Measurements from ENCODE around the gene DGKK. TPM values are rescaled to one million over a fixed set of nuclear protein-coding genes. Genes with fewer than 3 reads are reported as not detected.
"Not testable (repeated sequence)": the region's sequence is repeated elsewhere in the genome, so short reads cannot be mapped to it uniquely, and the experiment has no call there.

DGKK gene
- total and polyA plus RNA-seq, 4 donors, result 0.01 to 0.03 (median 0.02) TPM; not detected in 1

GRCh38 chrX:50372966-50373365, 97.7 kb downstream of the DGKK start:
- Histone ChIP-seq H3K9ac (ENCODE audit: insufficient read depth in 1 of 2, low read length in 2 of 2) (no peak overlapping the region), H3K4me3 (no peak overlapping the region), H3K36me3 (ENCODE audit: control insufficient read depth in 4 of 4, insufficient read depth in 4 of 4, low read length in 4 of 4) (no peaks in the 10 kb centered on the region), H3K4me1 (ENCODE audit: control insufficient read depth in 5 of 5, insufficient read depth in 5 of 5, low read length in 5 of 5) (no peaks in the 10 kb centered on the region), H3K27me3 (ENCODE audit: control insufficient read depth in 3 of 3, insufficient read depth in 3 of 3, low read length in 2 of 3) (peaks cover 0 to 17% (median 2%) of the 10 kb centered on the region in 3 donors), H3K9me3 (ENCODE audit: control insufficient read depth in 4 of 4, insufficient read depth in 3 of 4, low read length in 3 of 4) (peaks cover 0 to 4% (median 0%) of the 10 kb centered on the region in 4 donors), H3K27ac (ENCODE audit: low read depth in 1 of 2, low read length in 1 of 2) (no peak overlapping the region)
- ATAC-seq (ENCODE audit: insufficient read depth, low FRiP score) (no peak), DNase-seq (no peak)
- WGBS, 2 donors, result 55 to 59% methylated on average over 4 of the region's 4 CpGs
- no peak for TF ChIP-seq CTCF (IDR thresholded peaks at IDR 0.05; ENCODE audit: control extremely low read depth, extremely low read depth)

DNA sequence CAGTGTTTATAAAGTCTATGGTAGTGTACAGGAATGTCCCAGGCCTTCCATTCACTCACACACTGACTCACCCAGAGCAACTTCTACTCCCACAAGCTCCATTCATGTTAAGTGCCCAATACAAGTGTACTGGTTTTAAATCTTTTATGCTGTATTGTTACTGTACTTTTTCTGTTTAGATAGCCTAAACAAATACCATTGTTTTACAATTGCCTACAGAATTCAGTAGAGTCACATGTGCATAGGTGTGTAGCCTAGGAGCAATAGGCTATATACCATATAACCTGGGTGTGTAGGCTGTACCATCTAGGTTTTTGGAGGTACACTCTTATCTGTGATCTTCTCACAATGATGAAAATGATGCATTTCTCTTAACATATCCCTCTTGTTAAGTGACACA, 126.7 kb downstream of the DGKK start:
- H3K4me1 ChIP-seq (ENCODE audit: control insufficient read depth in 5 of 5, insufficient read depth in 5 of 5, low read length in 5 of 5), result peaks cover 0 to 1% (median 0%) of the 10 kb centered on the region in 5 donors
- H3K9ac ChIP-seq (ENCODE audit: insufficient read depth in 1 of 2, low read length in 2 of 2), result no peak overlapping the region
- no peak overlapping the region for H3K27ac ChIP-seq (ENCODE audit: low read depth in 1 of 2, low read length in 1 of 2)
- H3K9me3 ChIP-seq (ENCODE audit: control insufficient read depth in 4 of 4, insufficient read depth in 3 of 4, low read length in 3 of 4), result no peaks in the 10 kb centered on the region
- no peak for TF ChIP-seq CTCF (IDR thresholded peaks at IDR 0.05; ENCODE audit: control extremely low read depth, extremely low read depth)
- ATAC-seq (ENCODE audit: insufficient read depth, low FRiP score), result no peak
- no peaks in the 10 kb centered on the region for H3K36me3 ChIP-seq (ENCODE audit: control insufficient read depth in 4 of 4, insufficient read depth in 4 of 4, low read length in 4 of 4)
- peaks cover 3 to 6% (median 5%) of the 10 kb centered on the region in 3 donors for H3K27me3 ChIP-seq (ENCODE audit: control insufficient read depth in 3 of 3, insufficient read depth in 3 of 3, low read length in 2 of 3)
- no peak overlapping the region for H3K4me3 ChIP-seq
- no peak for DNase-seq

DNA sequence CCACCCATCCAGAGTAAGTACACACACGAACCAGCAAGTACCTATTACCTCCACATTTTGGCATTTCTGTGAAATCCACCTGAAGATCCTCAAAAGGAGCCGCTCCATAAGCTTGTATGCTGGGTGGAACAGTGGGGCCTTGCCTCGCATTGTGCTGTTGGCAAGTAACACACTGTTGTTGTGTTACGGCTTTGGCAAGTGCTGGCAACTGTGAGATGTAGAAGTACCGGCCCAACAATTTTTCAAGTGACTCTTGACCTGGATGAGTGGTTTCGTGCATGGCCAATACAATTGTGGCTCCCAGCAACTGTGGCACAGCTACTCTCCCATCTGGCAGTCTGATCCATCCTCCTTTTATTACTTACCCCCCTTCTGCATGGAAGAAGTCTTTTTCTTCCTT, 137.3 kb downstream of the DGKK start:
- Histone ChIP-seq H3K4me1 (ENCODE audit: control insufficient read depth in 5 of 5, insufficient read depth in 5 of 5, low read length in 5 of 5) (no peaks in the 10 kb centered on the region), H3K27me3 (ENCODE audit: control insufficient read depth in 3 of 3, insufficient read depth in 3 of 3, low read length in 2 of 3) (no peaks in the 10 kb centered on the region), H3K9me3 (ENCODE audit: control insufficient read depth in 4 of 4, insufficient read depth in 3 of 4, low read length in 3 of 4) (peaks cover 0 to 3% (median 0%) of the 10 kb centered on the region in 4 donors), H3K4me3 (no peak overlapping the region), H3K36me3 (ENCODE audit: control insufficient read depth in 4 of 4, insufficient read depth in 4 of 4, low read length in 4 of 4) (no peaks in the 10 kb centered on the region), H3K27ac (ENCODE audit: low read depth in 1 of 2, low read length in 1 of 2) (no peak overlapping the region), H3K9ac (ENCODE audit: insufficient read depth in 1 of 2, low read length in 2 of 2) (no peak overlapping the region)
- ATAC-seq (ENCODE audit: insufficient read depth, low FRiP score) (no peak), DNase-seq (peak in 1 of 3 donors; percentile 7)
- TF ChIP-seq CTCF (IDR thresholded peaks at IDR 0.05; ENCODE audit: control extremely low read depth, extremely low read depth), result no peak
- WGBS, 2 donors, result 58 to 78% methylated on average over 6 of the region's 6 CpGs

DNA sequence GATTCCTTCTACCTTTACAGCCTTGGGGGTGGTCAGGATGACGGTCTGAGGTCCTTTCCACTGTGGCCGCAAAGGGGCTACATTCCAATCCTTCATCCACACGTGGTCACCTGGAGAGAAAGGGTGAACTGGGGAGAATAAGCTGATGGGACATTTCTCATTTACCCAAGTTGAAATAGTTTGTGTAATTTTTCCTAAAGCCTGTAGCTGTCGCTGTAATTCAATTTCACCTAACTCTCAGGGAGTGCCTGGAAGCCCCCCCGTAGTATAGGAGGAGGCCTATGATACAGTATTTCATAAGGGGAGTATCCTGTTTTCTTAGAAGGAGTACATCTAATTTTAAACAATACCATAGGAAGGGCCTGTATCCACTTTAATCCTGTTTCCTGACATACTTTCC, 138.0 kb downstream of the DGKK start:
- DNase-seq; H3K9me3 ChIP-seq (ENCODE audit: control insufficient read depth in 4 of 4, insufficient read depth in 3 of 4, low read length in 3 of 4); H3K27ac ChIP-seq (ENCODE audit: low read depth in 1 of 2, low read length in 1 of 2); H3K4me1 ChIP-seq (ENCODE audit: control insufficient read depth in 5 of 5, insufficient read depth in 5 of 5, low read length in 5 of 5); H3K36me3 ChIP-seq (ENCODE audit: control insufficient read depth in 4 of 4, insufficient read depth in 4 of 4, low read length in 4 of 4); H3K4me3 ChIP-seq; H3K9ac ChIP-seq (ENCODE audit: insufficient read depth in 1 of 2, low read length in 2 of 2); ATAC-seq (ENCODE audit: insufficient read depth, low FRiP score); H3K27me3 ChIP-seq (ENCODE audit: control insufficient read depth in 3 of 3, insufficient read depth in 3 of 3, low read length in 2 of 3): not testable (repeated sequence)
- 35 to 39% methylated on average over 5 of the region's 5 CpGs for WGBS, 2 donors
